GM12874 (cell line): ENCODE results near the gene DHX16.

Experiments
- TF ChIP-seq, protein P1 (sequence below): IDR thresholded peaks from 2 replicates; pipeline ENCODE4 v1.5.1; 2011; ENCODE audit warnings: low read depth, mild to moderate bottlenecking, control low read depth, low read length, moderate library complexity; ENCODE audit not compliant: insufficient read depth

The DHX16 gene

DNA sequence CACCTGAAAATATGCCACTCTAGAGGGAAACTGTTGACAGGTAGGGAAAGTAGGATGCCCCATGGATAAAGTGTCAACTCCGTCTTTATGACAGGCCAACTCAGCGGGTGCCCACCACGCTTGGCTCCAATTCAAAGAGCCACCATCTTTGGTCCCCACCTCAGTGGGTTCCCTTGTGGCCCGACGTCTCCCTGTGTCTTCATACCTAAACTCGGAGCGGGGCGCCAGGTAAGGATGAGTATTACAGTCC, 44.0 kb upstream of the DHX16 start:
- TF ChIP-seq, protein P1, sequence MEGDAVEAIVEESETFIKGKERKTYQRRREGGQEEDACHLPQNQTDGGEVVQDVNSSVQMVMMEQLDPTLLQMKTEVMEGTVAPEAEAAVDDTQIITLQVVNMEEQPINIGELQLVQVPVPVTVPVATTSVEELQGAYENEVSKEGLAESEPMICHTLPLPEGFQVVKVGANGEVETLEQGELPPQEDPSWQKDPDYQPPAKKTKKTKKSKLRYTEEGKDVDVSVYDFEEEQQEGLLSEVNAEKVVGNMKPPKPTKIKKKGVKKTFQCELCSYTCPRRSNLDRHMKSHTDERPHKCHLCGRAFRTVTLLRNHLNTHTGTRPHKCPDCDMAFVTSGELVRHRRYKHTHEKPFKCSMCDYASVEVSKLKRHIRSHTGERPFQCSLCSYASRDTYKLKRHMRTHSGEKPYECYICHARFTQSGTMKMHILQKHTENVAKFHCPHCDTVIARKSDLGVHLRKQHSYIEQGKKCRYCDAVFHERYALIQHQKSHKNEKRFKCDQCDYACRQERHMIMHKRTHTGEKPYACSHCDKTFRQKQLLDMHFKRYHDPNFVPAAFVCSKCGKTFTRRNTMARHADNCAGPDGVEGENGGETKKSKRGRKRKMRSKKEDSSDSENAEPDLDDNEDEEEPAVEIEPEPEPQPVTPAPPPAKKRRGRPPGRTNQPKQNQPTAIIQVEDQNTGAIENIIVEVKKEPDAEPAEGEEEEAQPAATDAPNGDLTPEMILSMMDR: no peak

DNA sequence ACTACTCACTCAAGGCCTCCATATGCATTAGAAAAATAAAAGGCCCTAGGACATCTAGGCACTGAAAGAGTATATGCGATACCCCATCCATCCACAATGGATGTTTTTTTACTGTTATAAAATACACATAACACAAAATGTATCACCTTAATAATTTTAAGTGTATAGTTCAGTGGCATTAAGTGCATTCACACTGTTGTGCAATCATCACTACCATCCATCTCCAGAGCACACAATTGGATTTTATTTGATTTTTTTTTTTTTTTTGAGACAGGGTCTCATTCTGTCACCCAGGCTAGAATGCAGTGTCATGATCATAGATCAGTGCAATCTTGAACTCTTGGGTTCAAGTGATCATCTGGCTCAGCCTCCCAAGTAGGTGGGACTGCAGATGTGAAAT, 41.5 kb upstream of the DHX16 start:
- TF ChIP-seq, protein P1: no peak

DNA sequence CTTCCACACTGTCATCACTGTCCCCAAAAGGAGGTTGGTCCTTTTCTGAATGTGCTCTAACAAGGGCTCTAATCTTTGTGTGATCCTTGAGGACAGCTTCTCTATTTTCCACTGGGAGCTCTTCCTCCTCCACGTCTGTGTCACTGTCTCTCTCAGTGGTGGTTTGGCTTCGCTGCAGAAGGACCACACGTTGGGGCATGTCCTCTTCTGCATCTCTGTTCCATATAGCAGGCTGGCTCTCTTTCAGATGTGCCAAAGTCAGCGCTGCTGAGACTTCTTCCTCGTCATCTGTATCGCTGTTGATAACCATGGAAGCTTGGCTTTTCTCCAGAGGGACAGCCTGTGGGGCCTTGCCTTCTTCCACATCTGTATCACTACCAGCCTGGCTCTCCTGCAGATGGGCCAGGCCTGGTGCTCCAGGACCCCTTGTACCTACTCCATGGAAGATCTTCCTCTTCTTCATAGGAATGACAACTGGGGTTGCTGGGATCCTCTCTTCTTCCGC, 39.7 kb upstream of the DHX16 start:
- TF ChIP-seq, protein P1: no peak

DNA sequence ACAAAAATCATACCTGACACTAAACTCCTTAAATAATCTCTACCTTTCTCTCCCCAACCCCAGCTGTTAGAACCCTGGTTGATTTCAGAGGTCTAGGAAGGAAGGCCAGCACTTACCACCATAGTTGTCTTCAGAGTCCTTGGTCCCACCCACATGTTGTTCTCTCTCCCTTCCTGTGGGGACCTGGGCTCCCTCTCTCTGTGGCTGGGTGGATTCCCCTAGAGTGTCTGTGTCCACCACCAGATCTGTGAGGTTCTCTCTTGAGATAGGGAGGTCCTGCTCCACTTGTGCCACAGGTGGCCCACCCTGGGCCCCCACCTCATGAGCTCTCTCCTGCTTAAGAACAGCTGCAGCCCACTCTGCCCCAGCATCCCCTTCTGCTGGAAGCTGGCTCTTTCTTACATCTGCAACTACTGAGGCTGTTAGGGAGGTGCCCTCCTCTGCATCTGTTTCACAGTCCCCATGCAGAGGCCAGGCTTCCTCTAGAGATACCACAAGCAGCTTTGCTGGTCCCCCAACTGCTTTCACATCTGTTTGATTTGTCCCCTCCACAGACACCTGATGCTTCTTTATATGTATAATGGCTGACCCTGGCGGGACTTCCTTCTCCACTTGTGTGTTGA, 39.1 kb upstream of the DHX16 start:
- TF ChIP-seq, protein P1: no peak

DNA sequence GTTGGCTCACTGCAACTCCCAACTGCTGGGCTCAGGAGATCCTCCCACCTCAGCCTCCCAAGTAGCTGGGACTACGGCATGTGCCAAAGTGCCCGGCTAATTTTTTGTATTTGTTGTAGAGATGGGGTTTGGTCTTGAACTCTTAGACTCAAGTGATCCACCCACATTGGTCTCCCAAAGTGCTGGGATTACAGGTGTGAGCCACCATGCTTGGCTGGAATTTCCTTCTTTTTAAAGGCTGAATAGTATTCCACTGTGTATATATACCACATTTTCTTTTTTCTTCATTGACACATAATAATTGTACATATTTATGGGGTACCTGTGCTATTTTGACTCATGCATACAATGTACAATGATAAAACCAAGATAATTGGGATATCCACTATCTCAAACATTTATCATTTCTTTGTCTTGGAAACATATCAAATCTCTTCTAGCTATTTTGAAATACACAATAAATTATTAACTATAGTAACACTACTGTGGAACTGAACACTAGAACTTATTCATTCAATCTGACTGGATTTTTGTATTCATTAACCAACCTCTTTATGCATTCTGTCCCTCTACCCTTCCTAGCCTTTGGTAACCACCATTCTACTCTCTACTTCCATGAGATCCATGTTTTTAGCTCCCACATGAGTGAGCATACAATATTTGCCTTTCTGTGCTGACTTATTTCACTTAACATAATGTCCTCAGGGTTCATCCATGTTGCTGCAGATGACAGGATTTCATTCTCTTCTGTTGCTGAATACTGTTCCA, 36.5 kb upstream of the DHX16 start:
- TF ChIP-seq, protein P1: no peak

DNA sequence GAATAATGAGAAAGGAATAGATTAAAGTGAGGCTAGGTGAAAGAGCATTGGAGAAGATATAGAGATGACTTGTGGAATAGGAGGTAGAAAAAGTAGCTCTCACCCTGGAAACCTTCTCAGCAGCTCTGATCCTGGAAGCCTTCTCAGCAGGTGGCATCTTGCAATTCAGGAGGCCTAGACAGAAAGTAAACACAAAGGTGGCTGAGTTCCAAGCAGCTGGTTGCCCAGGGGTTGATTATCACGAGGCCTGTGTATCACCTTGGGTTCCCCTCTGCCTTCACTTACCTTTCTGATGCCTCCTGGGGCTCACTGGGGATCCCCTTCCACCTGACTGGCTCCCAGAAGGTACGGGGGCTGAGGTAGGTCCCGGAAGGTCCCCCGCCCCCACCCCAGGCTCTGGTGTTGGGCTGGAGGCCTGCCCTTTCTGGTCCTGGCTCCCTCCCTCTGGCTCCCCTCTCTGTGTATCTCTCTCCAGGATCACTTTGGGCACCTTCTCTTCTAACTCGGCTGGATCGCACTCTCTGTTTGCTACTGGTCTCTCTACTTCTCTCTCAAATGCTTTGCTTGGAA, 34.6 kb upstream of the DHX16 start:
- TF ChIP-seq, protein P1: no peak

DNA sequence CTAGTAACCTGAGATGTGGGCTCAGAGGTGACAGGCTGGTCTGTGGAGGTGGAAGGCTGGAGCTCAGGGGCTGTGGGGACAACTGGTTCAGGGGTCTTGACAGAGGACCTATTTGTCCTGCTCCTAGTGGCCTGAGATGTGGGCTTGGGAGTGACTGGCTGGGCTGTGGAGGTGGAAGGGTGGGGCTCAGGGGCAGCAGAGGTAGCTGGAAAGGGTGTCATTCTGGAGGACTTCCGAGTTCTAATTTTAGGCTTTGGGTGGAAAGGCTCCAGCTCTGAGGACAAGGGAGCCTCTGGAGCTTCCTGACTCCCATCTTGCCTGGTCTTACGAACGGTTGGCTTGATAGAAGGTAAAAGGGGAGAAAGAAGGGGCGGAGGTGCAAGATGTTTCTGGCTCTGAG, 32.8 kb upstream of the DHX16 start:
- TF ChIP-seq, protein P1: no peak
